ENCODE measurements around the gene TMX1. TPM values are rescaled to one million over a fixed set of nuclear protein-coding genes. Genes with fewer than 3 reads are reported as not detected.

TMX1 gene
- total RNA-seq, 1 experiment from 2014 or later: 56.6 TPM

DNA sequence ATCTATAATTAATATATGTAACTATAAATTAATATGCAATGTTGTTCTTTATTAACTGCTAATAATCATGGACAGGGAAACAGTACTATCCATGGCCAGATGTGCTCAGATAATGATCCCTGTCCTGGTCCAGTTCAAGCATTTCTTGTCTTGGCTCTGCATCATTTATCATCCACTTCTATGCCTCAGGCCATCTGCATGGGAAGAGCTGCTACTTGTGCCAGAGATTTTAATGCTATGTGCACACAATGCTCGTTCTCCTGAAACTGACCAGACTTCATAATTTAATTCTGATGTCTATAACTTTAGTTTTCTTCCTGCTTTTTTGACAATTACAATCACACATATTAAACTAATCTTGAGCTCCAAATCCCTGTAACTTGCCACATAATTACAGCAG, 11.2 kb upstream of the TMX1 start:
- TF ChIP-seq CTCF (conservative IDR thresholded peaks at IDR 0.05; ENCODE audit: low read depth, low read length) (no peak), EZH2phosphoT487 (IDR thresholded peaks at IDR 0.05; ENCODE audit: borderline replicate concordance, low read length) (no peak), EZH2 (IDR thresholded peaks at IDR 0.05; ENCODE audit: low read length, unreplicated experiment) (no peak)
- no peaks in the 10 kb centered on the region for H3F3A ChIP-seq (ENCODE audit: low read length, unreplicated experiment)
- CTCF ChIA-PET: no interaction called here
- H3K27me3 ChIP-seq (ENCODE audit: low read length): no peaks in the 10 kb centered on the region
- ATAC-seq: no peak
- no peak overlapping the region for H3K4me2 ChIP-seq (ENCODE audit: low read length)
- intact Hi-C loops (cut with micrococcal nuclease): no loop called here
- no TSS peak for BruUV-seq (replicated peaks)
- H2AFZ ChIP-seq (ENCODE audit: low read length): no peak overlapping the region
- DNase-seq: no peak
- no peaks in the 10 kb centered on the region for H3K79me2 ChIP-seq (ENCODE audit: low read length)
- H3K27ac ChIP-seq (ENCODE audit: low read length): no peak overlapping the region
- H3K4me1 ChIP-seq (ENCODE audit: insufficient read depth, low read length): no peaks in the 10 kb centered on the region
- H4K20me1 ChIP-seq (ENCODE audit: low read length): no peaks in the 10 kb centered on the region
- H3K9me2 ChIP-seq (replicated peaks; ENCODE audit: low read length): no peaks in the 10 kb centered on the region
- POLR2A ChIA-PET (ENCODE audit: unreplicated experiment): no interaction called here
- no peaks in the 10 kb centered on the region for H3K9me3 ChIP-seq (ENCODE audit: low read length)
- H3K9ac ChIP-seq (ENCODE audit: low read length): no peak overlapping the region
- no peaks in the 10 kb centered on the region for H3K36me3 ChIP-seq (ENCODE audit: low read depth, low read length)
- H3K4me3 ChIP-seq (ENCODE audit: low read length): no peak overlapping the region

DNA sequence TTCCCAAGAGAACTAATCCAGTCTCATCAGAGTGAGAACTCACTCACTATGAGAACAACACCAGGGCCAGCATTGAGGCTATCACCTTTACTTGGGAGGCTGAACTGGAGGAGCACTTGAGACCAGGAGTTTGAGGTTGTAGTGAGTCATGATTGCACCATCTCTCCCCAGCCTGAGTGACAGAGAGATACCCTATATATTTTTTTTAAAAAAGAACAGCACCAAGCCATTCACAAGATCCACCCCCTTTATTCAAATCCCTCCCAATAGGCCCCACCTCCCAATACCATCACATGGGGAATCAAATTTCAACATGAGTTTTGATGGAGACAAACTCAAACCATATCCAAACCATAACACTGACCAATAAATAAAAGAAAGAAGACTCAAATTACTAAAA, 3.7 kb upstream of the TMX1 start:
- ATAC-seq (no peak), DNase-seq (peak; percentile 55)
- peaks cover 6% of the 10 kb centered on the region for H4K20me1 ChIP-seq (ENCODE audit: low read length)
- no TSS peak for BruUV-seq (replicated peaks)
- no peak overlapping the region for H2AFZ ChIP-seq (ENCODE audit: low read length)
- H3K9me2 ChIP-seq (replicated peaks; ENCODE audit: low read length): no peaks in the 10 kb centered on the region
- H3K9ac ChIP-seq (ENCODE audit: low read length): no peak overlapping the region
- peaks cover 16% of the 10 kb centered on the region for H3K79me2 ChIP-seq (ENCODE audit: low read length)
- H3K36me3 ChIP-seq (ENCODE audit: low read depth, low read length): no peaks in the 10 kb centered on the region
- ChIA-PET CTCF (no interaction called here), POLR2A (ENCODE audit: unreplicated experiment) (no interaction called here)
- H3K27ac ChIP-seq (ENCODE audit: low read length): no peak overlapping the region
- TF ChIP-seq CTCF (conservative IDR thresholded peaks at IDR 0.05; ENCODE audit: low read depth, low read length) (no peak), EZH2 (IDR thresholded peaks at IDR 0.05; ENCODE audit: low read length, unreplicated experiment) (no peak), EZH2phosphoT487 (IDR thresholded peaks at IDR 0.05; ENCODE audit: borderline replicate concordance, low read length) (no peak)
- intact Hi-C loops (cut with micrococcal nuclease): no loop called here
- no peaks in the 10 kb centered on the region for H3F3A ChIP-seq (ENCODE audit: low read length, unreplicated experiment)
- H3K4me3 ChIP-seq (ENCODE audit: low read length): no peak overlapping the region
- H3K4me2 ChIP-seq (ENCODE audit: low read length): no peak overlapping the region
- H3K9me3 ChIP-seq (ENCODE audit: low read length): no peaks in the 10 kb centered on the region
- H3K4me1 ChIP-seq (ENCODE audit: insufficient read depth, low read length): peaks cover 6% of the 10 kb centered on the region
- no peaks in the 10 kb centered on the region for H3K27me3 ChIP-seq (ENCODE audit: low read length)

GRCh38 chr14:51240804-51241380, 845 bp downstream of the TMX1 start:
- no peaks in the 10 kb centered on the region for H3F3A ChIP-seq (ENCODE audit: low read length, unreplicated experiment)
- H3K4me2 ChIP-seq (ENCODE audit: low read length): peak overlapping the region; percentile 89
- DNase-seq (peak; percentile 8), ATAC-seq (no peak)
- no peaks in the 10 kb centered on the region for H3K9me2 ChIP-seq (replicated peaks; ENCODE audit: low read length)
- ChIA-PET POLR2A (ENCODE audit: unreplicated experiment) (no interaction called here), CTCF (no interaction called here)
- peak overlapping the region; percentile 97 for H3K9ac ChIP-seq (ENCODE audit: low read length)
- H3K4me1 ChIP-seq (ENCODE audit: insufficient read depth, low read length): peaks cover 26% of the 10 kb centered on the region
- H3K4me3 ChIP-seq (ENCODE audit: low read length): peak overlapping the region; percentile 90
- TF ChIP-seq EZH2 (IDR thresholded peaks at IDR 0.05; ENCODE audit: low read length, unreplicated experiment) (no peak), CTCF (conservative IDR thresholded peaks at IDR 0.05; ENCODE audit: low read depth, low read length) (no peak), EZH2phosphoT487 (IDR thresholded peaks at IDR 0.05; ENCODE audit: borderline replicate concordance, low read length) (no peak)
- H3K9me3 ChIP-seq (ENCODE audit: low read length): no peaks in the 10 kb centered on the region
- intact Hi-C loops (cut with micrococcal nuclease): no loop called here
- H2AFZ ChIP-seq (ENCODE audit: low read length): peak overlapping the region; percentile 97
- BruUV-seq (replicated peaks): no TSS peak
- peaks cover 62% of the 10 kb centered on the region for H3K79me2 ChIP-seq (ENCODE audit: low read length)
- H3K36me3 ChIP-seq (ENCODE audit: low read depth, low read length): peaks cover 18% of the 10 kb centered on the region
- no peaks in the 10 kb centered on the region for H3K27me3 ChIP-seq (ENCODE audit: low read length)
- H4K20me1 ChIP-seq (ENCODE audit: low read length): peaks cover 37% of the 10 kb centered on the region
- no peak overlapping the region for H3K27ac ChIP-seq (ENCODE audit: low read length)
